ENCODE results near the gene SERPINB6.
A peak's percentile ranks its signal among the peaks of the same experiment; 100 is the strongest.

The SERPINB6 gene

DNA sequence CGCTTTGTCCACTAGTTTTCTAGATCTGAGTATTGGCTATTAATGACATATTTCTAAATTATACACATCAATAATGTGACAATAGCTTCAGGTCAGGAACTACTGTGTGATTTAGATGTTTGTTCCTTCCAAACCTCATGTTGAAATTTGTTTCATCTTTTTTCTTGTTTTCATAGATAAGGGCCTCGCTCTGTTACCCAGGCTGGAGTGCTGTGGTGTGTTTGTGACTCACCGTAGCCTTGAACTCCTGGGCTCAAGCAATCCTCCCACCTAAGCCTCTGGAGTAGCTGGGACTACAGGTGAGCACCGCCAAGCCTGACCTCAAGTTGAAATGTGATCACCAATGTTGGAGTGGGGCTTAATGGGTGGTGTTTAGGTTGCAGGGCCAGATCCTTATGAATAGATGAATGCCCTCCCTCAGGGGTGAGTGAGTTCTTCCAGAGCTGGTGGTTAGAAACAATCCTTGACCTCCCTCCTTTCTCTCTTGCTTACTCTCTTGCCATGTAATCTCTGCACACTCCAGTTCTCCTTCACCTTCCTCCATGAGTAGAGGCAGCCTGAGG is 22.5 kb upstream of the SERPINB6 start:
- H3K4me3 ChIP-seq (ENCODE audit: low read length): no peak overlapping the region
- no peaks in the 10 kb centered on the region for H3K9me3 ChIP-seq (ENCODE audit: control insufficient read depth, insufficient read depth, low read length)
- H3K79me2 ChIP-seq (ENCODE audit: control insufficient read depth, low read length): no peaks in the 10 kb centered on the region
- no peak overlapping the region for H3K4me2 ChIP-seq (ENCODE audit: low read length)
- H4K20me1 ChIP-seq (ENCODE audit: control insufficient read depth, insufficient read depth, low read depth, low read length): no peaks in the 10 kb centered on the region
- no peaks in the 10 kb centered on the region for H3K9me2 ChIP-seq (replicated peaks; ENCODE audit: control insufficient read depth, low read length)
- no peaks in the 10 kb centered on the region for H3K27me3 ChIP-seq (ENCODE audit: control insufficient read depth, low read length)
- no peaks in the 10 kb centered on the region for H3K36me3 ChIP-seq (ENCODE audit: control insufficient read depth, low read length)
- peaks cover 40% of the 10 kb centered on the region for H3K4me1 ChIP-seq (ENCODE audit: control insufficient read depth, low read length)
- TF ChIP-seq, protein P1, sequence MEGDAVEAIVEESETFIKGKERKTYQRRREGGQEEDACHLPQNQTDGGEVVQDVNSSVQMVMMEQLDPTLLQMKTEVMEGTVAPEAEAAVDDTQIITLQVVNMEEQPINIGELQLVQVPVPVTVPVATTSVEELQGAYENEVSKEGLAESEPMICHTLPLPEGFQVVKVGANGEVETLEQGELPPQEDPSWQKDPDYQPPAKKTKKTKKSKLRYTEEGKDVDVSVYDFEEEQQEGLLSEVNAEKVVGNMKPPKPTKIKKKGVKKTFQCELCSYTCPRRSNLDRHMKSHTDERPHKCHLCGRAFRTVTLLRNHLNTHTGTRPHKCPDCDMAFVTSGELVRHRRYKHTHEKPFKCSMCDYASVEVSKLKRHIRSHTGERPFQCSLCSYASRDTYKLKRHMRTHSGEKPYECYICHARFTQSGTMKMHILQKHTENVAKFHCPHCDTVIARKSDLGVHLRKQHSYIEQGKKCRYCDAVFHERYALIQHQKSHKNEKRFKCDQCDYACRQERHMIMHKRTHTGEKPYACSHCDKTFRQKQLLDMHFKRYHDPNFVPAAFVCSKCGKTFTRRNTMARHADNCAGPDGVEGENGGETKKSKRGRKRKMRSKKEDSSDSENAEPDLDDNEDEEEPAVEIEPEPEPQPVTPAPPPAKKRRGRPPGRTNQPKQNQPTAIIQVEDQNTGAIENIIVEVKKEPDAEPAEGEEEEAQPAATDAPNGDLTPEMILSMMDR (IDR thresholded peaks at IDR 0.05; ENCODE audit: low read depth, low read length, poor library complexity, severe bottlenecking): no peak
- TF ChIP-seq EZH2phosphoT487 (IDR thresholded peaks at IDR 0.05; ENCODE audit: borderline replicate concordance, low read length): no peak
- no peak overlapping the region for H3K27ac ChIP-seq (ENCODE audit: low read depth, low read length)
- peaks cover 8% of the 10 kb centered on the region for H3F3A ChIP-seq (ENCODE audit: control insufficient read depth, insufficient read depth)

- TF ChIP-seq, protein P1 (IDR thresholded peaks at IDR 0.05; ENCODE audit: low read depth, low read length, poor library complexity, severe bottlenecking): no peak
- no peak for TF ChIP-seq EZH2phosphoT487 (IDR thresholded peaks at IDR 0.05; ENCODE audit: borderline replicate concordance, low read length)
- Histone ChIP-seq H3K79me2 (ENCODE audit: control insufficient read depth, low read length) (no peaks in the 10 kb centered on the region), H3K4me3 (ENCODE audit: low read length) (no peak overlapping the region), H3K27me3 (ENCODE audit: control insufficient read depth, low read length) (no peaks in the 10 kb centered on the region), H3K27ac (ENCODE audit: low read depth, low read length) (no peak overlapping the region), H3K36me3 (ENCODE audit: control insufficient read depth, low read length) (no peaks in the 10 kb centered on the region), H3K9me2 (replicated peaks; ENCODE audit: control insufficient read depth, low read length) (no peaks in the 10 kb centered on the region), H4K20me1 (ENCODE audit: control insufficient read depth, insufficient read depth, low read depth, low read length) (no peaks in the 10 kb centered on the region), H3K9me3 (ENCODE audit: control insufficient read depth, insufficient read depth, low read length) (no peaks in the 10 kb centered on the region), H3K4me1 (ENCODE audit: control insufficient read depth, low read length) (peaks cover 42% of the 10 kb centered on the region), H3F3A (ENCODE audit: control insufficient read depth, insufficient read depth) (peaks cover 14% of the 10 kb centered on the region), H3K4me2 (ENCODE audit: low read length) (no peak overlapping the region)
Observed at GRCh38 chr6:2992330-2992979, 21.1 kb upstream of the SERPINB6 start.

GRCh38 chr6:2990932-2991506 is 19.7 kb upstream of the SERPINB6 start:
- Histone ChIP-seq H3K4me1 (ENCODE audit: control insufficient read depth, low read length) (peaks cover 28% of the 10 kb centered on the region), H3K9me2 (replicated peaks; ENCODE audit: control insufficient read depth, low read length) (no peaks in the 10 kb centered on the region), H3K9me3 (ENCODE audit: control insufficient read depth, insufficient read depth, low read length) (no peaks in the 10 kb centered on the region), H3K4me3 (ENCODE audit: low read length) (peak overlapping the region; percentile 82), H3K36me3 (ENCODE audit: control insufficient read depth, low read length) (no peaks in the 10 kb centered on the region), H3K79me2 (ENCODE audit: control insufficient read depth, low read length) (no peaks in the 10 kb centered on the region), H3K27me3 (ENCODE audit: control insufficient read depth, low read length) (no peaks in the 10 kb centered on the region), H4K20me1 (ENCODE audit: control insufficient read depth, insufficient read depth, low read depth, low read length) (no peaks in the 10 kb centered on the region), H3F3A (ENCODE audit: control insufficient read depth, insufficient read depth) (peaks cover 14% of the 10 kb centered on the region), H3K27ac (ENCODE audit: low read depth, low read length) (no peak overlapping the region), H3K4me2 (ENCODE audit: low read length) (peak overlapping the region; percentile 98)
- TF ChIP-seq, protein P1 (IDR thresholded peaks at IDR 0.05; ENCODE audit: low read depth, low read length, poor library complexity, severe bottlenecking): no peak
- TF ChIP-seq EZH2phosphoT487 (IDR thresholded peaks at IDR 0.05; ENCODE audit: borderline replicate concordance, low read length): no peak
